MM.1S (cell line): ENCODE results near the gene CNGB1.

ENCODE experiments used
- DNase-seq: peaks from one replicate; pipeline ENCODE4 v3.0.0-alpha.2; 2015
- H2AFZ ChIP-seq: fragments of 300-600 bp; sonication (generic); 2 replicates; pipeline ENCODE4 v1.6.0; 2016; ENCODE audit warnings: antibody characterized with exemption, low read length
- H3F3A ChIP-seq: fragments of 300-600 bp; sonication (generic); 2 replicates; pipeline ENCODE4 v1.6.1; 2016; ENCODE audit warnings: mild to moderate bottlenecking, antibody characterized with exemption, low read length, moderate library complexity, mixed read lengths; ENCODE audit not compliant: insufficient read depth
- H3K27ac ChIP-seq: fragments of 300-600 bp; sonication (generic); 2 replicates; pipeline ENCODE4 v1.5.1; 2016; ENCODE audit warnings: mild to moderate bottlenecking, low read length
- H3K27me3 ChIP-seq: fragments of 300-600 bp; sonication (generic); replicated peaks from 2 replicates; pipeline ENCODE4 v1.6.0; 2016; ENCODE audit warnings: low read length; ENCODE audit not compliant: insufficient read depth
- H3K36me3 ChIP-seq: fragments of 300-600 bp; sonication (generic); replicated peaks from 2 replicates; pipeline ENCODE4 v1.6.1; 2016; ENCODE audit warnings: mild to moderate bottlenecking, low read length, mixed read lengths; ENCODE audit not compliant: insufficient read depth
- H3K4me1 ChIP-seq: fragments of 300-600 bp; sonication (generic); 2 replicates; pipeline ENCODE4 v1.6.1; 2016; ENCODE audit warnings: low read length, mixed read lengths
- H3K4me2 ChIP-seq: fragments of 300-600 bp; sonication (generic); 2 replicates; pipeline ENCODE4 v1.6.0; 2016; ENCODE audit warnings: low read depth, low read length
- H3K4me3 ChIP-seq: fragments of 300-600 bp; sonication (generic); 2 replicates; pipeline ENCODE4 v1.5.1; 2016; ENCODE audit warnings: low read length, mixed read lengths
- H3K79me2 ChIP-seq: fragments of 300-600 bp; sonication (generic); 2 replicates; pipeline ENCODE4 v1.6.1; 2016; ENCODE audit warnings: mixed run types, low read length, mixed read lengths
- H3K9ac ChIP-seq: fragments of 300-600 bp; sonication (generic); 2 replicates; pipeline ENCODE4 v1.6.1; 2016; ENCODE audit warnings: low read length, mixed read lengths
- H3K9me2 ChIP-seq: fragments of 300-600 bp; sonication (generic); replicated peaks from 2 replicates; pipeline ENCODE4 v1.6.1; 2016; ENCODE audit warnings: mild to moderate bottlenecking, low read length, mixed read lengths; ENCODE audit not compliant: insufficient read depth
- H3K9me3 ChIP-seq: fragments of 300-600 bp; sonication (generic); replicated peaks from 2 replicates; pipeline ENCODE4 v1.6.1; 2016; ENCODE audit warnings: mild to moderate bottlenecking, low read length, mixed read lengths; ENCODE audit not compliant: insufficient read depth
- H4K20me1 ChIP-seq: fragments of 300-600 bp; sonication (generic); 2 replicates; pipeline ENCODE4 v1.6.1; 2016; ENCODE audit warnings: mild to moderate bottlenecking, low read length, moderate library complexity, mixed read lengths; ENCODE audit not compliant: insufficient read depth
- EZH2 ChIP-seq: fragments of 300-600 bp; sonication (generic); optimal IDR thresholded peaks from 2 replicates; pipeline ENCODE3; 2017; ENCODE audit warnings: low read depth, mild to moderate bottlenecking, antibody characterized with exemption, low read length, mixed read lengths
- EZH2phosphoT487 ChIP-seq: fragments of 300-600 bp; sonication (generic); IDR thresholded peaks from 2 replicates; pipeline ENCODE4 v1.6.1; 2018; ENCODE audit warnings: antibody characterized with exemption, low read length
- TF ChIP-seq, protein P1 (sequence below): fragments of 300-600 bp; sonication (generic); IDR thresholded peaks from 2 replicates; pipeline ENCODE4 v1.5.1; 2016; ENCODE audit warnings: antibody characterized with exemption, low read length, mixed read lengths

CNGB1 gene

DNA sequence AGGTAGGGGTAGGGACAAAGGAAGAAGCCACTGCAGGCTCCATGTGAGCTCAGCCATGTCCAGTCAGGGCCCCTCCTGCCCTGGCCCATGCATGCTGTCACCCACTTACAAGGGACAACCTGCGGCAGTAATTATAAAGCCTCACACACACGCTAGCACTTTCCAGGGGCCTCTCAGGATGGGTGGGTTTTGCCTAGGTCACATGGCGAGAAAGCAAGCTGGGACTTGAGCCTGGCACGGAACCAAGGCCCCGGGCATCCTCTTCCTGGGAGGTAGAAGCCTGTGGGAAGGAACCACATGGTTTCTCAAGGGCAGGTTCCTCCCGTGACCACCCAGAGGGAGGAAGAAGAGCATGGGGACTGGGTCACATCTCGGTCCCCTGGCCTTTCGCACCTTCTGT is 22.5 kb upstream of the CNGB1 start:
- Histone ChIP-seq H3K9me2 (no peaks in the 10 kb centered on the region), H3K27me3 (no peaks in the 10 kb centered on the region), H3K4me3 (no peak overlapping the region), H3K4me2 (no peak overlapping the region), H3K9me3 (no peaks in the 10 kb centered on the region), H3K9ac (no peak overlapping the region), H2AFZ (no peak overlapping the region), H3K36me3 (no peaks in the 10 kb centered on the region), H4K20me1 (no peaks in the 10 kb centered on the region; the same call in 1 of the 2 replicates), H3K79me2 (no peaks in the 10 kb centered on the region), H3F3A (no peaks in the 10 kb centered on the region), H3K4me1 (0 out of 2 replicates have a peak, but pooled peaks cover 3% of the 10 kb centered on the region), H3K27ac (no peak overlapping the region)
- TF ChIP-seq EZH2phosphoT487, result no peak
- TF ChIP-seq EZH2, result no peak
- TF ChIP-seq, protein P1, sequence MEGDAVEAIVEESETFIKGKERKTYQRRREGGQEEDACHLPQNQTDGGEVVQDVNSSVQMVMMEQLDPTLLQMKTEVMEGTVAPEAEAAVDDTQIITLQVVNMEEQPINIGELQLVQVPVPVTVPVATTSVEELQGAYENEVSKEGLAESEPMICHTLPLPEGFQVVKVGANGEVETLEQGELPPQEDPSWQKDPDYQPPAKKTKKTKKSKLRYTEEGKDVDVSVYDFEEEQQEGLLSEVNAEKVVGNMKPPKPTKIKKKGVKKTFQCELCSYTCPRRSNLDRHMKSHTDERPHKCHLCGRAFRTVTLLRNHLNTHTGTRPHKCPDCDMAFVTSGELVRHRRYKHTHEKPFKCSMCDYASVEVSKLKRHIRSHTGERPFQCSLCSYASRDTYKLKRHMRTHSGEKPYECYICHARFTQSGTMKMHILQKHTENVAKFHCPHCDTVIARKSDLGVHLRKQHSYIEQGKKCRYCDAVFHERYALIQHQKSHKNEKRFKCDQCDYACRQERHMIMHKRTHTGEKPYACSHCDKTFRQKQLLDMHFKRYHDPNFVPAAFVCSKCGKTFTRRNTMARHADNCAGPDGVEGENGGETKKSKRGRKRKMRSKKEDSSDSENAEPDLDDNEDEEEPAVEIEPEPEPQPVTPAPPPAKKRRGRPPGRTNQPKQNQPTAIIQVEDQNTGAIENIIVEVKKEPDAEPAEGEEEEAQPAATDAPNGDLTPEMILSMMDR, result no peak
- no peak for DNase-seq

DNA sequence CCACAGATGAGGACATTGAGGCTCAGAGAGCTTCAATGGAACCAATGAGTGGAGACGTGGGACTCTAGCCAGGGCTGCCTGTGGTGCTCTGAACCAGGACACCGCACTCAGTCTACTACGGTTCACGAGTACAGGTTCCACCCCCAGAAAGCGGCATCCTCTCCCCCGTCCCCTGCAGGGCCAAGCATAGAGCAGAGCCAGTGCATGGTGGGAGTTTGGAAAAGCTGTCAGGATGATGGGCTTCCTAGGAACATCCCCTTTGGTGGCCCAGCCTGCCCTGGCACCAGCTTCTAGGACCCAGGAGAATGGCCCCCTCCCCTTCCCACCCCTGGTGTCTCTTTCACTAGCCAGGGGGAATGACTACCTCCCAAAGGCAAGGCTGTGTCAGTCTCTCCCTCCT is 21.2 kb upstream of the CNGB1 start:
- H2AFZ ChIP-seq, result no peak overlapping the region
- no peaks in the 10 kb centered on the region for H3K9me3 ChIP-seq
- H3F3A ChIP-seq, result no peaks in the 10 kb centered on the region
- H4K20me1 ChIP-seq, result no peaks in the 10 kb centered on the region; the same call in 1 of the 2 replicates
- no peaks in the 10 kb centered on the region for H3K9me2 ChIP-seq
- H3K4me2 ChIP-seq, result no peak overlapping the region
- 0 out of 2 replicates have a peak, but pooled peaks cover 3% of the 10 kb centered on the region for H3K4me1 ChIP-seq
- no peak overlapping the region for H3K9ac ChIP-seq
- TF ChIP-seq EZH2 (no peak), EZH2phosphoT487 (no peak)
- TF ChIP-seq, protein P1, result no peak
- H3K27me3 ChIP-seq, result no peaks in the 10 kb centered on the region
- no peak overlapping the region for H3K27ac ChIP-seq
- no peak overlapping the region for H3K4me3 ChIP-seq
- DNase-seq, result no peak
- no peaks in the 10 kb centered on the region for H3K36me3 ChIP-seq
- no peaks in the 10 kb centered on the region for H3K79me2 ChIP-seq

DNA sequence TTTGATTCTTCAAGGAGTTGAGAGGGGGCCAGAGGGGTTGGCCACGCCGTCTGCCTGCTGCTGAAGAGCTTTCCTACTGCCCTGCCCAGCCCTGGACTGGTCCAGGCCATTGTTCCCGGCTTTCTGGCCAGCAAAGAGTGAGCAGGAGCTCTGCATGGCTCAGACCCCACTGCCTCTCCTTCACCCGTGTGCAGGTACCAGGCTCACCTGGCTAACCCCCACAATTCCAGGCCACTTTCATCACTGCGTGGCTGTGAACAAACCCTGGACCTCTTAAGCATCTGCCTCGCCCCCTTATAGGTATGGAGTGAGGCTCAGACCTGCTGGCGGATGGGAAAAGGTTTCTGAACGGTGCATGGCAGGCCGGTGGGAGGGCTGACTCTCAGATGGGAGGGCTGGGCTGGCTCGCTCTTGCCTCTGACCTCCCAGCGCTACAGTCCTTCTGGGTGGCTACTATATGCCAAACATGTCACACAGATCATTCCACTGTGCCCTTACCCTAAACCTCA is 20.7 kb upstream of the CNGB1 start:
- no peak overlapping the region for H2AFZ ChIP-seq
- TF ChIP-seq EZH2phosphoT487, result no peak
- TF ChIP-seq EZH2, result no peak
- TF ChIP-seq, protein P1, result no peak
- H3K4me1 ChIP-seq, result 0 out of 2 replicates have a peak, but pooled peaks cover 3% of the 10 kb centered on the region
- H3K36me3 ChIP-seq, result no peaks in the 10 kb centered on the region
- no peak overlapping the region for H3K4me3 ChIP-seq
- no peaks in the 10 kb centered on the region for H3K9me2 ChIP-seq
- no peak overlapping the region for H3K9ac ChIP-seq
- no peak for DNase-seq
- no peaks in the 10 kb centered on the region for H3K79me2 ChIP-seq
- no peaks in the 10 kb centered on the region for H3F3A ChIP-seq
- no peaks in the 10 kb centered on the region; the same call in 1 of the 2 replicates for H4K20me1 ChIP-seq
- H3K4me2 ChIP-seq, result no peak overlapping the region
- no peaks in the 10 kb centered on the region for H3K27me3 ChIP-seq
- H3K9me3 ChIP-seq, result no peaks in the 10 kb centered on the region
- H3K27ac ChIP-seq, result no peak overlapping the region
